Fibroblast of villous mesenchyme (primary cell): Measurements from ENCODE around the gene SCO1. TPM values are rescaled to one million over a fixed set of nuclear protein-coding genes. Genes with fewer than 3 reads are reported as not detected.

Source experiments
- DNase-seq: peaks from one replicate; pipeline ENCODE4 v3.0.0-alpha.2; 2010; ENCODE audit warnings: low read depth
- H3K4me3 ChIP-seq: 2 replicates; pipeline ENCODE4 v1.5.1; 2011; ENCODE audit warnings: low read depth, mild to moderate bottlenecking, low read length
- CTCF ChIP-seq: IDR thresholded peaks from 2 replicates; pipeline ENCODE4 v1.5.1; 2012; ENCODE audit warnings: low read depth, mild to moderate bottlenecking, low read length; ENCODE audit not compliant: insufficient read depth
- total RNA-seq: library from RNA; depleted of rRNA; stranded (reverse); fragments of >200 nt; gene quantifications from 2 replicates; pipeline ENCODE4 v1.2.3, GENCODE V29; 2012

SCO1 gene
- total RNA-seq, 1 donor: 17.3 TPM

GRCh38 chr17:10653987-10654386 is 43.3 kb downstream of the SCO1 start:
- no peak for TF ChIP-seq CTCF
- no peak overlapping the region for H3K4me3 ChIP-seq
- no peak for DNase-seq

- no peak overlapping the region for H3K4me3 ChIP-seq
- no peak for TF ChIP-seq CTCF
- DNase-seq: no peak
Measured at GRCh38 chr17:10652984-10653659, 44.2 kb downstream of the SCO1 start.

GRCh38 chr17:10651927-10652326 is 45.4 kb downstream of the SCO1 start:
- no peak for DNase-seq
- TF ChIP-seq CTCF: no peak
- H3K4me3 ChIP-seq: no peak overlapping the region

GRCh38 chr17:10649602-10650001 is 47.7 kb downstream of the SCO1 start:
- TF ChIP-seq CTCF: no peak
- H3K4me3 ChIP-seq: no peak overlapping the region
- DNase-seq: no peak

- no peak for TF ChIP-seq CTCF
- peak; percentile 17 for DNase-seq
- H3K4me3 ChIP-seq: no peak overlapping the region
Measured at GRCh38 chr17:10648956-10649355, 48.4 kb downstream of the SCO1 start.

- no peak overlapping the region for H3K4me3 ChIP-seq
- no peak for DNase-seq
- no peak for TF ChIP-seq CTCF
Measured at GRCh38 chr17:10648381-10648780, 49.0 kb downstream of the SCO1 start.
